NCI-H2081 (cell line): Measurements from ENCODE around the gene ADCK1.
"Not testable (repeated sequence)": the region's sequence is repeated elsewhere in the genome, so short reads cannot be mapped to it uniquely, and the experiment has no call there.

Experiments used
- DNase-seq, 2 experiments: peaks; one replicate each; lab custom pipeline; 2025; lab: John Stamatoyannopoulos, UW

ADCK1 gene

GRCh38 chr14:77865455-77865854 lies 65.5 kb downstream of the ADCK1 start:
- no peak for DNase-seq

- no peak for DNase-seq
Observed at GRCh38 chr14:77866932-77867331, 67.0 kb downstream of the ADCK1 start.

GRCh38 chr14:77867476-77867875 lies 67.6 kb downstream of the ADCK1 start:
- no peak for DNase-seq

DNA sequence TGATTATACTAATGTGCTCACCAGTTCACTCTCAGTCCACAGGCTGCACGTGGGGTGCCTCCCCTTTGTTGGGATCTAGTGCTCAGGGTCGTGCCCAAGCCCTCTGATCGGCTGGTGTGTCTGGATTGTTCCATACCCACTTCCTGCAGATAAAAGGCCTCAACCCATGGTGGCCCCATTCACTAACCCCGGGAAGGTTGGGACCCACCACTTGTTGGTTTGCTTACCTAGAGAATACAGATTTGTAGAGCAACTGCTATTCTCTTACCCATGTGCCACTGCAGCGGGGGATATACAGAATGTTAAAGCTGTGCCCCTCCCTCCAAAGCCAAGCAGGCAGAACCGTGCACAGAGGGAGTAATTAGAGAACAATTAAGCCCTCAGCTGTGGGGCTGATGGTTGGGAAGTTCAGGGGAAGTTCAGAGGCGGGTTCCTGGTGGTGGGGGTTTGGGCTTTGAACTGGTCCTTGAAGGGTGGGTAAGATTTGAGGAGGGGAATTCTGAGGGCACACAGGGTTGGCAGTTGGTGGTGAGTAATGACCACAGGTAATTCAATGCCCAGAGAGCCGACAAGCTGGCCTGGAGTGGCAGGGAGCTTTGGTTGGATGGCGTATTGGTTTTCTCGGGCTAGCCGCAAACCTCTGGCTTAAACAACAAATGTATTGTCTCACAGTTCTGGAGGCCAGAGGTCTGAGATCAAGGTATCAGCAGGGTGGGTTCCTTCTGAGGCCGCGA lies 68.8 kb downstream of the ADCK1 start:
- peak in 1 of 2 experiments; percentile 26 for DNase-seq

GRCh38 chr14:77869340-77869739 lies 69.4 kb downstream of the ADCK1 start:
- no peak for DNase-seq

- no peak for DNase-seq
Observed at GRCh38 chr14:77870646-77871045, 70.7 kb downstream of the ADCK1 start.

- DNase-seq: no peak
Observed at GRCh38 chr14:77872152-77872551, 72.2 kb downstream of the ADCK1 start.

DNA sequence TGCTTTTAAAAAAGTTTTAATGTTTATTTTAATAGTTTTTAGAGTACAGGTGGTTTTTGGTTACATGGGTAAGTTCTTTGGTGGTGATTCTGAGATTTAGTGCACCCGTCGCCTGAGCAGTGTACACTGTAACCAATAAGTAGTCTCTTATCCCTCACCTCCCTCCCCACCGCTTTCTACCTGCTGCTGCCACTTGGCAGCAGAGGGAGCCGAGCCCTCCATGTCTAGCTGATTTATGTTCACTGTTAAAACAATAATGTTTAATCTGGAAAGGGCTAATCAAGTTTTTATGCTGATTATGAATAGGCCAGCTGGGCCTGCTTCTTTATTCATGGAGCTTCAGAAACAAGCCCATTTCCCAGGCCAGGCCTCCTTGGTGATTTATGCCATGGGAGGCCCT lies 73.1 kb downstream of the ADCK1 start:
- peak; percentile 26 to 77 for DNase-seq

GRCh38 chr14:77878783-77879182 lies 78.9 kb downstream of the ADCK1 start:
- DNase-seq: no peak

GRCh38 chr14:77880056-77880455 lies 80.1 kb downstream of the ADCK1 start:
- no peak for DNase-seq

DNA sequence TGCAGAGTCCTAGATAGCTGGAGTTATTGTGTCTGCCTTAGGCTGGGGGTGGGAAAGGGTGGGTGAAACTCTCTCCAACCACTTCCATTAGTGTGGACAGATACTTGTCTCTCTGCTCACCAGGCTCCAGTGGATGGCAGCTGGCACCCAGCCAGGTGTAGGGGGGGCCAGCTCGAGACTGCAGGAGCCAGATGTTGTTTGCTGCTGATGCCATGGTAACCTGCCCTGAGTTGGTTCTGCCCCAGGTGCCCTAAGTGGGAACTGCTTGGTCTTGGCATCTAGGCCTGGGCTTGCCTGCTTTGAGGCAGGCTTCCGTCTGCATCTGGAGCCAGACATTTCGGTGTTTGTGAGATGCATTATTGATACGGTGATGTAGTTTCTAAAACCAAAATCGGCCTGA lies 82.2 kb downstream of the ADCK1 start:
- peak; percentile 84 to 92 for DNase-seq

DNA sequence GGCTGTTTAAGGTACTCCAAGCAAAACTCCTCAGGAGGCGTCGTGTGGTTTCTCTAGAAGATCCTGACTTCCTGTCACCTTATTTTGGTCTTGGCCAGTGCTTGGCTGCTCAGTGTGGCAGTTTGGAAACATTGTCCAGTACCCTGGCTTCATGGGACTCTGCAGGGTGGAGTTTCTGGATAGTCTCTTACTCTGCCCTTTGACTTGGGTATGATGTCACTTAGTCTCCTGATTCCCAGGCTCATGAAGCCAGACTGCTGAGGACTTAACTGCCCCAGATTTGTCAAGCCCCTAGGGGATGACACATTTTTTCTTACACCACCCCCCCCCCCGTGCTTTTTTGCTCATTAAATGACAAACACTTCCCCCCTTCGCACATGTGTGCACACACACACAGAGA lies 82.7 kb downstream of the ADCK1 start:
- no peak for DNase-seq

GRCh38 chr14:77883131-77883846 lies 83.4 kb downstream of the ADCK1 start:
- peak; percentile 53 to 80 for DNase-seq

DNA sequence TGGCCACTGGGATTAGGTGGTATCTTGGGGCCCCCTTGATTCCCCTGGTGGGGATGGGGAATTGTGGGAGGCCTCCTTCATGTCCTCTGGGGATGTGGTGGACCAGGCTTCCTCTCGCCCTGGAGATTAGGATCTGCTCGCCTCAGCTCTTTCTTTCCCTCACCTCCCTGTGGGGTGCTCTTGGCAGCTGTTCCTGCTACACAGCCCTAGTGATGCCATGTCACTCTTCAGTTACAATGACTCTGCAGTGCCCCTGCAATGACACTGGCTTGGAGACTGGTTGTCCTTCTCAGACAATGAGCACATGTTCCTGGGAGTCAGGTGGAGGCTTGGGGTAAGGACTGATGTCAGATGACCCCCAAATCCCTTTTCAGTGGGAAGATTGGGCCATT lies 83.9 kb downstream of the ADCK1 start:
- DNase-seq: peak in 1 of 2 experiments; percentile 54

- DNase-seq: no peak
Observed at GRCh38 chr14:77885367-77885766, 85.5 kb downstream of the ADCK1 start.

DNA sequence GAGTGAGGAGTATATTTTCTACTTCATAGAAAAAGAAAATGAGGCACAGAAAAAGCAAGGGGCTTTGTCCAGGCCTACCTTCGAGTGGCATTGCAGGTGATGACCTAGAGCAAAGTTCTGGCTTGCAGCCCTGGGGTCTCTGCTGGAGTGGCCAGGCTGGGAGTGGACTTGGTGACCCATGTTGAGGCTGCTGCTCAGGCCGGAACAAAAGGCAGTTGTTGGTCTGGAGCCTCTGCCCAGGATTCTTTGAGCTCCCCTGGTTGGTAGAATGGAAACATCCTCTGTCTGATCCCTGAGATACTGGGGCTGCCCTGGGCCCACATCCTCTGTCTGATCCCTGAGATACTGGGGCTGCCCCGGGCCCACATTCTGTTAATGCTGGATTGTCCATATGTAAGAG lies 86.1 kb downstream of the ADCK1 start:
- DNase-seq: no peak

GRCh38 chr14:77888903-77889302 lies 89.0 kb downstream of the ADCK1 start:
- DNase-seq: not testable (repeated sequence)

- DNase-seq: no peak
Observed at GRCh38 chr14:77889971-77890442, 90.1 kb downstream of the ADCK1 start.

DNA sequence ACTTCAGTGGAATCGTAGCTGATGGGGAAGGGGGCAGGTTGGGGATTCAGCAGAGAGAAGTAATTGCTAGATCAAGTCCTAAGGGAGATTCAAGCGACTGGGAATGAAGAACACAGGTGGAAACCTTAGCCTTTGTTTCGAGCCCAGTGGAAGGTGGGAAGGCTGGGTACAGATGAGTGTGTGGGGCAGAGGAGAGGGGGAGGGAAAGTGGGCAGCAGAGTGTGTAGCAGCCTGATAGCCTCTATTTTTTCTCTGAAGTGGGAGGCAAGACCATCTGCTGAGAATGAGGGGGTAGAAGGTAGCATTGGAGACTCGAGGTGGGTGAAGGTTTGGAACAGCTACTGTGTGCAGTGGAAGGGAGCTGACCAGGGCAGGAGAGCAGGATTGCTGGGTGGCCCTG lies 91.0 kb downstream of the ADCK1 start:
- no peak for DNase-seq

GRCh38 chr14:77892381-77892871 lies 92.5 kb downstream of the ADCK1 start:
- no peak for DNase-seq

- no peak for DNase-seq
Observed at GRCh38 chr14:77892890-77893484, 93.1 kb downstream of the ADCK1 start.

- no peak for DNase-seq
Observed at GRCh38 chr14:77897374-77897773, 97.5 kb downstream of the ADCK1 start.

GRCh38 chr14:77902811-77903210 lies 102.9 kb downstream of the ADCK1 start:
- no peak for DNase-seq
